ENCODE measurements around the gene DTNA.

DNA sequence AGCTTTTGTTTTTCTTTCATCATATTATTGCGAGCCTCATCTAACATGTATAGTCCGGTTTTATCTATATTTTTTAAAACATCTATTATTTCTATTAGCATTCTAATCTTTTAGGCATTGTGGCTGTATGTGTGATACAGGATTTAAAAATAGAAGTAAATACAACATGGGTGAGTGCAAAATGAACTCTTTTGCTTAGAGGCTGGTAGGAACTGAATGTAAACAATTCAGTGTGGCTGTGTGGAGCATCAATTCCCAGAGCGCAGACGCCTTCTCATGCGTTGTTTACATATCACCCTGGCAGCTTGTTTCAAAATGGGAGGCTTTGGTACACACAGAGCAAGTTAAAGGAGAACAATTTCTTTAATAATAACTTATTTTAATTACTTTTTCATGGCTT is 836 bp downstream of the DTNA start:
- no peak for TF ChIP-seq EZH2 (IDR thresholded peaks at IDR 0.05; ENCODE audit: borderline replicate concordance, low read length)
- TF ChIP-seq, protein P1, sequence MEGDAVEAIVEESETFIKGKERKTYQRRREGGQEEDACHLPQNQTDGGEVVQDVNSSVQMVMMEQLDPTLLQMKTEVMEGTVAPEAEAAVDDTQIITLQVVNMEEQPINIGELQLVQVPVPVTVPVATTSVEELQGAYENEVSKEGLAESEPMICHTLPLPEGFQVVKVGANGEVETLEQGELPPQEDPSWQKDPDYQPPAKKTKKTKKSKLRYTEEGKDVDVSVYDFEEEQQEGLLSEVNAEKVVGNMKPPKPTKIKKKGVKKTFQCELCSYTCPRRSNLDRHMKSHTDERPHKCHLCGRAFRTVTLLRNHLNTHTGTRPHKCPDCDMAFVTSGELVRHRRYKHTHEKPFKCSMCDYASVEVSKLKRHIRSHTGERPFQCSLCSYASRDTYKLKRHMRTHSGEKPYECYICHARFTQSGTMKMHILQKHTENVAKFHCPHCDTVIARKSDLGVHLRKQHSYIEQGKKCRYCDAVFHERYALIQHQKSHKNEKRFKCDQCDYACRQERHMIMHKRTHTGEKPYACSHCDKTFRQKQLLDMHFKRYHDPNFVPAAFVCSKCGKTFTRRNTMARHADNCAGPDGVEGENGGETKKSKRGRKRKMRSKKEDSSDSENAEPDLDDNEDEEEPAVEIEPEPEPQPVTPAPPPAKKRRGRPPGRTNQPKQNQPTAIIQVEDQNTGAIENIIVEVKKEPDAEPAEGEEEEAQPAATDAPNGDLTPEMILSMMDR (IDR thresholded peaks at IDR 0.05; ENCODE audit: low read length), result no peak

All from OCI-LY1 (cell line).